AG08396 (cell line): Measurements from ENCODE around the gene JOSD2.
A peak's percentile ranks its signal among the peaks of the same experiment; 100 is the strongest.

ENCODE experiments used
- DNase-seq: peaks from one replicate; pipeline ENCODE4 v3.0.0; 2012; ENCODE audit warnings: low spot score, mixed read lengths

Gene JOSD2

DNA sequence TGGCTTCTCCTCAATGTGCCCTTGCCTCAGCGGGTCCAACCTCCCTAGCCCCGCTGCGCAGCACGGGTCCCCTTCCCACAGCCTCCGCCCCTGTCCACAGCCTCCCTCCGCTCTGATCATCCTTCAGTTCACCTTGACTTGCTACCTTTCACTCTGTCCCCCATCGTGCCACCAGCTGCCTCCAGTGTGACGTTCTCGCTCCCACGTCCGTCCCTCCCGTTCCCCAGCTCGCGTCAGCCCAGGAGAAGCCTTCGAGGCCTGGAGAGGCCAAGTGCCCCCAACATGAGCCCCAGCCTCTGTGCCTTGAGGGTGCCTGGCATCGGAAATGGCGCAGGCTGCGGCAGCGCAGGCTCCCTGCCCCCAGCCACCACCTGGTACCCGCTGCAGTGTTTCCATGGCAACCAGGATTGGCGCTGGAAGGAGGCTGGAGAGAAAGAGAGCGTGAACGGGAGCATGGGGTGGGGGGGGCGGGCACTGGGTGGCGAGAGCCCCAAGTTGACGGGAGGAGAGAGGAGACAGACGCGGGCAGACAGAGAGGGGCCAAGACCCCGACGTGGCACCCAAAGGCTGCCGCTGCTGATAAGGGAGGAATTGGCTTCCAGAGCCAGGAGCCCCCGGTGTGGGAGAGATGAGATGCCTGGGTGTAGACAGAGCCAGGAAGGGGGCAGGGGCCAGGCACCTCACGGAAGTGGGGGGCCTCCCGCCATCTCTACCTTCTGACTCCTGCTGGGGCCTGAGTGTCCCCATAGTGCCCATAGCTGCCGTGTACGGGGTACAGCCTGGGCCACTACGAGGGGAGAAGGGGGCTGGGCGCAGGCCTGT is 3.6 kb upstream of the JOSD2 start:
- no peak for DNase-seq

DNA sequence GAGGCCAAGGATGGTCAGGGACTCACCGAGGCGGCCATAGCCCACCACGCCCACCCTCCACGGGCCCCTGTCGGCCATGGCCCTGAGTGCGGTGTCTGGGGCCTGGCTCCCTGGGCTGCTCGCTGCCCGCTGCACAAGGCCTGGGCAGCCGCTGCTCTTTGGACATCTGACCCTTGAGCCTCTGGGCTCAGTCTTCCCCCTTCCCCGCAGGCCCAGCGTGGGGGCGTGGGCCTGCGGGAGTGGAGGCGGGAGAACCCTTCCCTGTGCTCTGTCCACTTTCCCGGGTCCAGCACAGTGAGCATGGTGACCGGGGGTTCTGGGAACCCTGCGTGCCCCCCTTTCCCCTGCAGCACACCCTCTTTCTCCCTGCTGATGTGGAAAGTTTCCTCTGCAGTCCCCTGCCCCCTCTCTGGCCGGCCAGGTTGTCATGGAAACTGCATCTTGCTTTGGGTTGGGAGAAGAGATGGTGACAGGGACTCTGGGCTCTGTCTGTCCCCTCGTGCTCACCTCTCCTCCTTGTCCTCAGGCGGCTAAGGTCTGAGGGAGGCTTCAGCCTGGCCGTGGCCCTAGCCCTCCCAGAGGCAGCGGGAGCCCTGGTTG is 2.9 kb upstream of the JOSD2 start, which contains the start of gene ASPDH:
Gene ASPDH, minus strand, starts transcription at position 168 of the 600 bp plus-strand sequence. Its CDS starts 90 bp downstream, at position 78.
- no peak for DNase-seq

GRCh38 chr19:50512999-50513745 is 2.2 kb upstream of the JOSD2 start:
- DNase-seq: no peak

DNA sequence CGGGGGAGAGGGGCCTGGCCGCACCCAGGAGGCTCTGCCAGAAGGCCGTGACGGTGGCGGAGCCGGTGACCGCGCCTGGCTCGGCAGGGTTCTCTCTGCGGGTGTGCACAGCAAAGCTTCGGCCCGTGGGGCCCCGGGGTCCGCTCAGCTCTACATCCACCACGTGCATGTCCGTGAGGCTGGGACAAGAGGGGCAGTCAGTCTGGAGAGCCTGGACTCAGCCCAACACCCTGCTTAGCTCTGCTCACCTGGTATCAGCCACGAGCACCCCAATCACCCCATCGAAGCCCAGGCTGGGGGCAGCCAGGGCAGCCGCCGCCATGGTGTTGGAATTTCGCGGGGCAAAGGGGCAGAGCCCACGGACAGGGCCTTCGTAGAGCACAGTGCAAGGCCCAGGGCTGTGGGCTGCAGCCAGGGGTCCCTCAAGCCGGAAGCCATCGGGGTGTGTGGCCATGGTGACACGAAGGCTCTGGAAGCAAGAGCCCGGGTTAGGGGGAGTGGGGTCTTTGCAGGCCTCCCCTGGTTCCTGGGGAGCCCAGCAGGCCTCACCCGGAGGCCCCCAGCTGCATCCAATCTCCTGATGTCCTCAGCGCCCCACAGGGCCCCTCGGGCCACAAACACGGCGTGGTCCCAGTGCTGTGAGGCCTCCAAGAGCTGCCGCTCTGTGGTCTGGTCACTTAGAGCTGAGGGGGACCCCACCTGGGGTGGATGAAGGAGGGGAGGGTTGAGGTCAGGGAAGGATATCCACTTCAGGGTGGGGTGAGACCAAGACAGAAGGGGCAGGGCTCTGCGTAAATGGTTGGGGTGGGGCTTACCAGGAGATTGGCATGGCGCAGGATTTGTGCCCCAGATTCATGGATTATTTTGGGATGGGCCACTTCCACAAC is 1.4 kb upstream of the JOSD2 start:
- no peak for DNase-seq

GRCh38 chr19:50510700-50511068 is 307 bp downstream of the JOSD2 start:
- DNase-seq: no peak

- peak; percentile 49 for DNase-seq
Measured at GRCh38 chr19:50510121-50510670, 795 bp downstream of the JOSD2 start.

- no peak for DNase-seq
Measured at GRCh38 chr19:50509366-50509765, 1.6 kb downstream of the JOSD2 start.

DNA sequence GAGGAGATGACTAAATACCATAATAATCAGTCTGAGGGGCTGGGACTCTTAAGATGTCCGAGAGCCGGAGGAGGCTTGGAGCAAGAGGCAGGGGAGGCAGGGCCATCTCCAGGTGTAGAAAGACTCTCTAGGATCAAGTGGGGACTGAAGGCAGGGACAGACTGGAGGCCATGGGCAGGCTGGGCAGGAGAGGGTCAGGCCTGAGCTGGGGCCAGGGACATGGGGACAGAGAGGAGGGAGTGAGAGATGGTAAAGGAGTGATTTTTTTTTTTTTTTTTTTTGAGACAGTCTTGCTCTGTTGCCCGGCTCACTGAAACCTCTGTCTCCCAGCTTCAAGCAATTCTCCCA is 2.2 kb downstream of the JOSD2 start:
- DNase-seq: no peak

DNA sequence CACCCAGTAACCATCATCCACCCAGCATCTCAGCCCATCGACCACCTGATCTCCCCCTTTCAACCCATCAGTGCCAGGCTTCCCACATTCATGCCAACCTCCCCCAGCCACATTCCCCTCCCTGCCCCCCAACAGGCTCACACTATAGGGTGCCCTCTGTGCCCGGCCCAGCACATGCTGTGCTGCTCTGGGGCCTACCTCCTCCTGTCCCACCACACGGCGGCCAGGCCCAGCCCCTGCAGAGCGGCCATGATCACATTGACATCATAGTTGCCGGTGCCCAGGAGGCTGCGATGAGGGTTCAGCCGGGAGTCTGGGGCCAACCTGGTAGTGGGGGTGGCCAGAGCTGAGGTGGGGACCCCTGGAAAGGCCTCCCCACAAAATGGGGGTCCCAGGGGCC is 3.6 kb downstream of the JOSD2 start:
- no peak for DNase-seq

DNA sequence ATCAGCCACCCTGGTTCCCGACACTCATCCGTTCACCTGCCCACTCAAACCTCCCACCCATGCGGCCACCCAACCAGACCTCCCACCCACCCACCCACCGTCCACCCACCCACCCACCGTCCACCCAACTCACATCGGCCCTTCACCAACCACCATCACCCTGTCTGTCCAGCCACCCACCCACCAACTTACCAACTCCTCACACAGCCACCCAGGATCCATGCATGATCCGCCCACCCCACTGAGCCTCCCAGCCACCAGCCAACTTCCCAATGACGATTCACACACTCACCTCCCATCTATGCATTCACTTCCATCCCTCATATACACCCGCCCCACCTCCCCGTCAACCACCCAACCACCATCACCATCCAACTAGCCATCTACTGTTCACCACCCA is 4.3 kb downstream of the JOSD2 start:
- DNase-seq: no peak

DNA sequence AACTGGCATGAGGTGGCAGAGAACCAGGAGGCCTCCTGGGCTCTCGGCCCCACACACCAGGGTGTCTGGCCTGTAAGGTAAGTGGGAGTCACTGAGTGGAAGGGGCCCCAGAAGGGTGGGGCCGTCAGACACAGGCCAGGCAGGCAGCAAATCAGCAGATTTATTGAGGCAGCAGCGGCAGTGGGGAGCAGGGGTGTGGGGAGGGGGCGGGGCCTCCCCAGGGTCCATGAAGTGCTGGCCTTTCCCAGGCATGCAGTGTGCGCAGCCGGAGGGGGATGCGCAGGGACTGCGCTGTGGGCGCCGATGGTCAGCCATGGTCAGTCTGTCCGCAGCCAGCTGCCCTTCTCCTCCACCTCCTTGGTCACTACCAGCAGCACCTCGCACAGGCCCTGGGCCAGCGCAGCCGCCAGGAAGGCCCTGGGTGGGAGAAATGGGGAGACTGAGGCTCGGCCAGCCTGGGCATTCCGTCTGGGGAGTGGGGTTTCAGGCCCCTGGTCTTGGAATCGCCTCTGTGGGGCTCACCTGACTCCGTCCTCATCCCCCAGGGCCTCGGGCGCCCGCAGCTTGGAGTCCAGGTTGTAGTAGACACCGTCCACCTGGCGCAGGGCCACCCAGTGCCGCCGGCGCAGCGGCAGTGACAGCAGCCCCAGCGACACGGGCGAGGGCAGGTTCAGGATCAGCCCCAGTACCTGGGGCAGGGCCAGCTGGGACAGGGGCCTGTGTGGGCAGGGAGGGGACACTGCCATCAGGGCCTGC is 5.0 kb downstream of the JOSD2 start:
- no peak for DNase-seq

DNA sequence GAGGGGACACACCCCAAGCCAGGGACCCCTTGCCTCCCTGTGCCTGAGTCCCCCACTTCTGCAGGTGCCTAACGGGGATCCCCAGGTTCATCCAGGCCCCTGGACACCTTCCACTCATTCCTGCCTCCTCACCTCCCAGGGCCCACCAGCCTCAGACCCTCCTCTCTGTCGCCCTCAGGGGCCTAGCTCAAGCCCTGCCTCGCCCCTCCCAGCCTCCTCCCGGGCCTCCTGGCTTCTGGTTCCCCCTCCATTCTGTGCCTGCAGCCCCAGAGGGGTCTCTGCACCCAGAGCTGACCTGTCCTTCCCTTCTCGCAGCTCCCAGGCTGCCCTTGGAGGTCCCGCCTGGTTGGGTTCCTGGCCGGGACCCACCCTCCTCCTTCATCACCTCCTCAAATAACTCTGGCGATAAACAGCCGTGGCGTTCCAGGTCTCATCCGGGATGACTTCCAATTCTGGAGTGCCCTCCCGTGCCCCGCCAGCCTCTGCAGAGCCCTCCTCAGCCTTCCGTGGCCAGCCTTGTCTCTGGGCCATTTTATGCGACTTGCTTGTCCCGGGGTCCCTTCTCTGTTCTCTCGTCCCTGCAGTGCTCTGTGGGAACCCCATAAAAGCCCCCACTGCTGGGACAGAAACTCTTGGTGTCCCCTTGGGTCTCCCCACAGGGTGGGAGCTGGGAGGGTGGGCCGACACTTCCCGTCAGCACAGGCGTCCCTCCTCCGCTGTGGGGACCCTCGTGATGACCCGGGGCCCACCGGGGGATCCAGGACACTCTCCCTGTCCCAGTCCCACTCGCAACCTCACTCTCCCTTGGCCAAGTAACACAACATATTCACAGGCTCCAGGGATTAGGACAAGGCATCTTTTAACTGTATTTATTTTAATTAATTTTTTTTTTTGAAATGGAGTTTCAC is 9.2 kb downstream of the JOSD2 start:
- no peak for DNase-seq

- no peak for DNase-seq
Measured at GRCh38 chr19:50501186-50501567, 9.8 kb downstream of the JOSD2 start.

DNA sequence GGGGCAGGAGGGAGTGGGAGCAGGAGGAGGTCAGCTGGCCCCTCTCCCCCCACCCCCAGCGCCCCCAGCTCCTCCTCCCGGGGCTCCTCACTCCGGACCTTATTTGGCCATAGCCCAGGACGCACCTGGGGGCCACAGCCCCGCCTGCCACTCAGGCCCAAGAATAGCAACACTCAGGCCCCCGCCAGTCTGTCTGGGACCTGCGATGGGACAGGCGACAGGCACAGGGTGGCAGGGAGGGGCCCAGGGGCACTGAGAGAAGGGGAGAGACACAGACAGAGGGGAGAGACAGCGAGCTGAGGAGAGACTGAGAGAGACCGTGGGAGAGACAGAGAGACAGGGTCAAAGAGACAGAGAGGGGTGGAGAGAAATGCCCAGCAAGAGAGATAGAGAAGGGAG is 10.2 kb downstream of the JOSD2 start:
- DNase-seq: no peak

DNA sequence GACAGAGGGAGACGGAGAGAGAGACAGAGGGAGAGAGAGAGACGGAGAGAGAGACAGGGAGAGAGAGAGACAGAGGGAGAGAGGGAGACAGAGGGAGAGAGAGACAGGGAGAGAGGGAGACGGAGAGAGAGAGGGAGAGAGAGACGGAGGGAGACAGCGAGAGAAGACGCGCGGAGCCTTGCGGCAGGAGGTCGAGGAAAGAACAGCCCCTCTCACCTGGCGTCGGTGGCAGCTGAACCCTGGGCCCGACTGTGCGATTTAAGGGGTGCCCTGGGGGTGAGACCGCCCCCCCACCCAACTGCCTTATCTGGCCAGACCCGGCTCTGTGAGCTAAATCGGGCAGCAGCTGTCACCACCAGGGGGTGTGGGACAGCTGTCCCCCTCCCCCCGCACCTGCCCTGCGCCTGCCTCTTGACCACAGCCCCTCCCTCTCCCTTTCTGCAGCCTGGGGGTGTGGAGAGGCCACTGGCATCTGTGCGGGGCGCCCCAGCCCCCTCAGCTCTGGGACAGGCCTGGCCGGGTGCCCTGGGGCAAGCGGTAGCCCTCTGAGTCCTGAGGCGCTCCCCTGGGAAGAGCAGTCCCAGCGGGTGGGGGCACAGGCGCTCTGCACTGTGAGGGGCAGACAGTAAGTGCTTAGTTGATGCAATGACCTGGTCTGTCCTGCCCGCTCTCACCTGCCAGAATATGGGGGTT is 10.8 kb downstream of the JOSD2 start:
- no peak for DNase-seq

- no peak for DNase-seq
Measured at GRCh38 chr19:50498219-50499056, 12.6 kb downstream of the JOSD2 start.

DNA sequence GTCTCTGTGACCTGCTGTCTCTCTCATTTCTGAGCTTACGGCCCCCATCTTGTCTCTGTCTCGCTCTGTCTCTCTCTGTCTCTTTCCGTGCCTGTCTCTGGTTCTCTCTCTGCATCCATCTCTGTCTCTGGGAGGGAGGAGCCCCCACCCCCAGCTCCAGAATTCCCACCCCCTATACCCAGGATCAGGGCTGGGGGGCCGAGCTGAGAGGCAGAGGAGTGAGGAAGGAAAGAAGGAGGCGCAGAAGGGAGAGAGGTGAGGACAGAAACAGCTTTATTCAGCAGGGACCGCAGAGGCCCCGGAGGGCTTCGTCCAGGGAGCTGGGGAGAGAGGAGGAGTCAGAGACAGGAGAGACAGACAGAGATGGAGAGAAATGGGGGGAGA is 14.0 kb downstream of the JOSD2 start:
- DNase-seq: no peak

DNA sequence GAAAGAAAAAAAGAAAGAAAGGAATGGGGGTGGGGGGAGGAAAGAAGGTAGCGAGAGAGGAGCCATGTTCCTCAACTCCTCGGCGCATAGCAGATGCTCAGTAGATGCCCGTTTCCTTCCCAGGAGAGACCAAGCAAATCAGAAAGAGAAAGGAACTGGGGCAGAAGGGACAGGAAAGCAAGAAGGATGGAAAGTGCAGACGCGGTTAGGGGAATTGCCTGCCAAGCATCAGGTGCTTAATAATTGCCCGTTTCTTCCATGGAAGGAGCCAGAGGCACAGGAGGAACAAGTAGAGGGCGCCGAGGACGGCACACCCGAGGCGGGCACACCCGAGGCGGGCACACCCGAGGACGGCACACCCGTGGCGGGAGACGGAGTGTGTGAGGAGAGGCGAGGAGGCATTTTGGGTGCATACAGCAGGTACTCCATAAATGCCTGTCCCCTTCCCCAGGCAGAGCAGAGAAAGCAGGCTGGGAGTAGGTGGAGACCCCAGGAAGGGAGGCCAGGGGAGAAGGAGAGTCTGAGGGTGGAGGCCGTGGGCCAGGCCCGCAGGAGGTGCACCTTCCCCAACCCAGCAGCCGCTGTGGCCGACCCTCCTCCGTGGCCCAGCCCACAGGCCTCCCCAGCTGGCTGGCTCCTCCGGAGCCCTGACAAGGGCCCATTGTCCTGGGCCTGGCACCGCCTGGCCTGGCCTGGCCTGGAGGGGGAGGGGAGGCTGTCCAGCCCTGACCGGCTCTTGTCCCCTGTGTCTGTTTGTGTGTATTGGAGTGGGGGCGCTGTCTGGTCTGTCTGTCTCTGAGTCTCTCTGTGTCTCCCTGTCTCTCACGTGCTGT is 14.6 kb downstream of the JOSD2 start:
- DNase-seq: no peak
